A549 treated with CpdA at 1 μM for 4 hours (cell line): ENCODE results near the gene MCRIP1. TPM values are rescaled to one million over a fixed set of nuclear protein-coding genes. Genes with fewer than 3 reads are reported as not detected.

Source experiments
- total RNA-seq: library from RNA; stranded (reverse); fragments of 200-300 nt; extraction: Qiagen RNA extraction; gene quantifications from 5 replicates; pipeline ENCODE4 v1.2.3, GENCODE V29; 2022; ENCODE audit warnings: low read depth

The MCRIP1 gene, protein sequence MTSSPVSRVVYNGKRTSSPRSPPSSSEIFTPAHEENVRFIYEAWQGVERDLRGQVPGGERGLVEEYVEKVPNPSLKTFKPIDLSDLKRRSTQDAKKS
- 78.9 to 105 TPM (median 92.0 TPM) in 5 replicates for total RNA-seq

DNA sequence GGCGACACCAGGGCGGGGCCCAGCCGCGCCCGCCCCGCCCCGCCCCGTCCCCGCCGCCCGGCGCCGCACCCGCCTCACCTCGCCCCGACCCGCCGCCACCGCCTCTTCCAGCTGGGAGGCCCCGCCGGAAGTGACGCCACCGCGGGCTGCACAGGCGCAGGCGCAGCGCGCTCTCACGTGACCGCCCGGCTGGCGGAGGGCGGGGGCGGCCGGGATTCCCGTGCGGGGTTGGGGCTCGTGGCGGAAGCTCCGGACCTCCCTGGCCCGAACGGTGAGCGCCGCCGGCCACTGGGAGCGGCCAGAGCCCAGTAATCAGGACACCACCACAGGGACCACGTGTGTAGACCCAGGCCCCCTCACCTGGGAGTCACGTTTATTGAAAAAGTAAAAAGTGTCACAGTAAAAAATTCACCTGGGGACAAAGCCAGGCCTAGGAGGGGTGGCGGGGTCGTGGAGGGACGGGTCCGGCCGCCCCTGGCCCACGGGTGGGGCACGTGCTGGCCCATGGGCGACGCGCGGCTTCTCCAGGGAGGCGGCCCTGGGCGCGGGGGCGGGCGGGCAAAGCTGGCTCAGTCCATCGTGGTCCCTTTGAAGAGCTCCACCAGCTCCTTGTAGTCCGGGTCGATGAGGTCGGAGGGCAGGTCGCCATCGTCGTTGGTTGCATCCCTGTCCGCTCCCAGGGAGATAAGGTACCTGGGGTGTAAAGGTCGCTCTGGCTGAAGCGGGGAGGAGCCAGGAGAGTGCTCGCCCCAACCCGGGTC lies at the start of gene MCRIP1:
Gene MCRIP1 (minus strand): TSS at position 132 of the 761 bp plus-strand sequence. CDS start 8,785 bp downstream, outside the sequence.

GRCh38 chr17:81870981-81871386 lies 37.9 kb upstream of the MCRIP1 start, which contains the start of gene ARHGDIA:
TSS of gene ARHGDIA (minus strand) at chr17:81871337. CDS start at chr17:81869930, 1,407 bp downstream.

GRCh38 chr17:81859906-81860755 lies 27.0 kb upstream of the MCRIP1 start, which contains the start of gene P4HB:
TSS of gene P4HB (minus strand) at chr17:81860535. CDS start at chr17:81860471, 64 bp downstream.

GRCh38 chr17:81834831-81835267 lies 1.8 kb upstream of the MCRIP1 start, which contains the start of gene PPP1R27:
TSS of gene PPP1R27 (minus strand) at chr17:81835050. CDS start at chr17:81834953, 97 bp downstream.

DNA sequence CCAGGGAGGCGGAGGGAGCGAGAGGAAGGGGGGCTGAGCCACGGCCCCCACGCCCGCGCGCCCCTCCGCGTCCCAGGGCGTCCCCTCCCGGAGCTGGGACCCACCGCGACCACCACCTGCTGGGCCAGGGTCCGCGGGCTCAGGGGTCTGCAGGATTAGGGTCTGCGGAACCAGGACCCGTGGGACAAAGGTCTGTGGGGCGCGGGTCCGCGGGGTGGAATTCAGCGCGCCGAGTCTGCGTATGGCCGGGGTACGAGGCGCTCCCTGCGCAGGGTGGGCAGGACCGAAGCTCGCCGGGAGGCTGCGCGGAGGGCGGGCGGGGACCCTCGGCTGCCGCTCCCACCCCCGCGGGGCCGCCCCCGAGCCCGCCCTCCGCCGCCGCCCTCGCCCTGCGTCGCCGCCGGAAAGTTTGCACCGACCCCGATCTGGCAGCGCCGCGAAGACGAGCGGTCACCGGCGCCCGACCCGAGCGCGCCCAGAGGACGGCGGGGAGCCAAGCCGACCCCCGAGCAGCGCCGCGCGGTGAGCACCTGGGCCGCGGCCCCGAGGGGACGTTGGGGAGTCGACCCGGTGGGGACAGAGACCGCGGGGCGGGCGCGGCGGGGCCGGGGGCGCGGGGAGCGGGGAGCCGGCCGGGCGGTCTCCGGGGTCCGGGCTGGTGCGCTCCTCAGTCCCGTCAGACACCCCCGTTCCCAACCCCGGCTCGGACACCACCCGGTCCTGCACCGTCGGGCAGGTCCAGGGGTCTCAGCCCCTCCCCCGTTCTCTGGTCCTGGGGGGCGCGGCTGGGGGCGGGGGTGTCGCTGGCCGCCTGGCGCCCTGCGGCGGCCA lies 29.1 kb downstream of the MCRIP1 start, which contains the start of gene GCGR:
Gene GCGR (plus strand): TSS at position 423 of the 831 bp plus-strand sequence. CDS start 4,869 bp downstream, outside the sequence.

Other genes starting within 250 kb of the MCRIP1 start
- gene NPLOC4, start 196.2 kb downstream of the MCRIP1 start, total RNA-seq = 95.7 to 107 TPM (median 106 TPM) in 5 replicates
- gene TSPAN10, start 196.1 kb downstream of the MCRIP1 start, total RNA-seq = 4.5 to 7.3 TPM (median 5.4 TPM) in 5 replicates
- gene PDE6G, start 176.7 kb downstream of the MCRIP1 start, total RNA-seq = 1.6 to 2.5 TPM (median 1.7 TPM) in 5 replicates
- gene OXLD1, start 166.7 kb downstream of the MCRIP1 start, total RNA-seq = 33.1 to 63.0 TPM (median 59.1 TPM) in 5 replicates
- gene CCDC137, start 166.6 kb downstream of the MCRIP1 start, total RNA-seq = 61.3 to 77.1 TPM (median 65.9 TPM) in 5 replicates
- gene ARL16, start 149.5 kb downstream of the MCRIP1 start, total RNA-seq = 50.3 to 54.8 TPM (median 53.2 TPM) in 5 replicates
- gene HGS, start 149.3 kb downstream of the MCRIP1 start, total RNA-seq = 155 to 217 TPM (median 201 TPM) in 5 replicates
- gene MRPL12, start 129.9 kb downstream of the MCRIP1 start, total RNA-seq = 216 to 324 TPM (median 299 TPM) in 5 replicates
- 29.1 to 45.9 TPM (median 40.7 TPM) in 5 replicates for gene SLC25A10, start 121.0 kb downstream of the MCRIP1 start, total RNA-seq
- gene GCGR, start 29.1 kb downstream of the MCRIP1 start, total RNA-seq = 0.22 to 0.65 TPM (median 0.28 TPM) in 5 replicates
- 0.18 to 0.40 TPM in 2 of 5 replicates, not detected in the others for gene PPP1R27, start 1.8 kb upstream of the MCRIP1 start, total RNA-seq
- gene P4HB, start 27.2 kb upstream of the MCRIP1 start, total RNA-seq = 726 to 785 TPM (median 751 TPM) in 5 replicates
- gene ARHGDIA, start 38.0 kb upstream of the MCRIP1 start, total RNA-seq = 578 to 637 TPM (median 592 TPM) in 5 replicates
- gene ALYREF, start 58.3 kb upstream of the MCRIP1 start, total RNA-seq = 166 to 254 TPM (median 246 TPM) in 5 replicates
- gene ANAPC11, start 58.4 kb upstream of the MCRIP1 start, total RNA-seq = 192 to 295 TPM (median 277 TPM) in 5 replicates
- gene NPB, start 68.9 kb upstream of the MCRIP1 start, total RNA-seq = 0.16 to 1.0 TPM (median 0.59 TPM) in 5 replicates
- 13.1 to 16.7 TPM (median 15.8 TPM) in 5 replicates for gene PCYT2, start 78.1 kb upstream of the MCRIP1 start, total RNA-seq
- gene SIRT7, start 84.9 kb upstream of the MCRIP1 start, total RNA-seq = 29.4 to 47.5 TPM (median 40.8 TPM) in 5 replicates
- gene MAFG, start 94.4 kb upstream of the MCRIP1 start, total RNA-seq = 36.7 to 45.6 TPM (median 42.2 TPM) in 5 replicates
- gene PYCR1, start 104.0 kb upstream of the MCRIP1 start, total RNA-seq = 61.0 to 98.3 TPM (median 90.0 TPM) in 5 replicates
- gene MYADML2, start 113.9 kb upstream of the MCRIP1 start, total RNA-seq = not detected in 5 replicates
- gene NOTUM, start 127.9 kb upstream of the MCRIP1 start, total RNA-seq = 0.23 to 0.60 TPM (median 0.38 TPM) in 5 replicates
- gene ASPSCR1, start 144.3 kb upstream of the MCRIP1 start, total RNA-seq = 20.0 to 33.0 TPM (median 28.1 TPM) in 5 replicates
- gene CENPX, start 189.6 kb upstream of the MCRIP1 start, total RNA-seq = 147 to 209 TPM (median 190 TPM) in 5 replicates
- gene LRRC45, start 190.0 kb upstream of the MCRIP1 start, total RNA-seq = 11.4 to 18.8 TPM (median 14.2 TPM) in 5 replicates
- 21.3 to 39.5 TPM (median 32.6 TPM) in 5 replicates for gene RAC3, start 198.4 kb upstream of the MCRIP1 start, total RNA-seq
- gene DCXR, start 204.4 kb upstream of the MCRIP1 start, total RNA-seq = 63.3 to 105 TPM (median 96.2 TPM) in 5 replicates
- gene RFNG, start 218.5 kb upstream of the MCRIP1 start, total RNA-seq = 14.4 to 26.4 TPM (median 23.6 TPM) in 5 replicates
- gene GPS1, start 218.6 kb upstream of the MCRIP1 start, total RNA-seq = 101 to 142 TPM (median 137 TPM) in 5 replicates
- 75.9 to 140 TPM (median 133 TPM) in 5 replicates for gene DUS1L, start 232.5 kb upstream of the MCRIP1 start, total RNA-seq